Stimulated activated CD8-positive, alpha-beta memory T cell treated with anti-CD3 and anti-CD28 coated beads, Interleukin-7, amount 100 ng/mL, for 1 hour (primary cell): ENCODE results near the gene SEC14L5.

ENCODE experiments used
- DNase-seq, 2 donors: peaks; one replicate each; pipeline ENCODE4 v3.0.0-alpha.2; 2020; ENCODE audit warnings: low read depth in 2 of 2

Gene SEC14L5

GRCh38 chr16:4984174-4984990 lies 26.3 kb downstream of the SEC14L5 start:
- no peak for DNase-seq

GRCh38 chr16:4987250-4987579 lies 29.1 kb downstream of the SEC14L5 start:
- no peak for DNase-seq

- DNase-seq: no peak
These were observed 29.6 kb downstream of the SEC14L5 start for GRCh38 chr16:4987580-4988374.

- DNase-seq: no peak
These were observed 30.5 kb downstream of the SEC14L5 start for GRCh38 chr16:4988647-4989046.

- DNase-seq: no peak
These were observed 31.4 kb downstream of the SEC14L5 start for GRCh38 chr16:4989391-4990006.

GRCh38 chr16:4990415-4990814 lies 32.3 kb downstream of the SEC14L5 start:
- DNase-seq: no peak

- no peak for DNase-seq
These were observed 33.6 kb downstream of the SEC14L5 start for GRCh38 chr16:4991754-4992153.

GRCh38 chr16:4994719-4995434 lies 36.7 kb downstream of the SEC14L5 start:
- no peak for DNase-seq

- DNase-seq: no peak
These were observed 42.5 kb downstream of the SEC14L5 start for GRCh38 chr16:5000573-5001001.

- no peak for DNase-seq
These were observed 43.4 kb downstream of the SEC14L5 start for GRCh38 chr16:5001571-5001970.

- DNase-seq: no peak
These were observed 43.9 kb downstream of the SEC14L5 start for GRCh38 chr16:5001986-5002385.

GRCh38 chr16:5002699-5003143 lies 44.6 kb downstream of the SEC14L5 start:
- DNase-seq: no peak

- DNase-seq: no peak
These were observed 45.1 kb downstream of the SEC14L5 start for GRCh38 chr16:5003211-5003610.

- no peak for DNase-seq
These were observed 45.7 kb downstream of the SEC14L5 start for GRCh38 chr16:5003828-5004227.

GRCh38 chr16:5004311-5004710 lies 46.2 kb downstream of the SEC14L5 start:
- no peak for DNase-seq

- DNase-seq: no peak
These were observed 47.8 kb downstream of the SEC14L5 start for GRCh38 chr16:5005916-5006315.

GRCh38 chr16:5006348-5007193 lies 48.4 kb downstream of the SEC14L5 start:
- DNase-seq: no peak

- no peak for DNase-seq
These were observed 49.1 kb downstream of the SEC14L5 start for GRCh38 chr16:5007256-5007655.

- no peak for DNase-seq
These were observed 50.2 kb downstream of the SEC14L5 start for GRCh38 chr16:5008311-5008731.

GRCh38 chr16:5010576-5011329 lies 52.6 kb downstream of the SEC14L5 start:
- no peak for DNase-seq
